GM12878 (cell line): Measurements from ENCODE around the gene ATP2A3. TPM values are rescaled to one million over a fixed set of nuclear protein-coding genes. Genes with fewer than 3 reads are reported as not detected.

Experiments used
- ATAC-seq: fragments of 200-7000 bp; cut with Tn5 transposase; 3 replicates; pipeline ENCODE4 v1.9.1; 2020; ENCODE audit warnings: mild to moderate bottlenecking, moderate library complexity
- BruUV-seq: library from RNA; stranded (reverse); fragments of 400-500 nt; replicated peaks from 2 replicates; lab custom pipeline; 2021; lab: Mats Ljungman, UMichigan
- CTCF ChIA-PET: fragments of 300-600 bp; sonication (Branson Sonifier 250); formaldehyde crosslinking; extraction: SDS; loops from one replicate; lab custom pipeline; 2021; ENCODE audit warnings: inconsistent platforms; lab: Yijun Ruan, JAX
- POLR2A ChIA-PET: fragments of 350-600 bp; formaldehyde crosslinking; extraction: SDS; loops from one replicate; lab custom pipeline; 2021; ENCODE audit warnings: inconsistent platforms; lab: Charles Lee
- RAD21 ChIA-PET: fragments of 300-600 bp; sonication (Branson Sonifier 250); formaldehyde crosslinking; loops from one replicate; lab custom pipeline; 2023; ENCODE audit warnings: antibody characterized with exemption; ENCODE audit not compliant: unreplicated experiment; lab: Charles Lee
- SMC1A ChIA-PET: fragments of 300-600 bp; sonication (Branson Sonifier 250); formaldehyde crosslinking; loops from one replicate; lab custom pipeline; 2023; ENCODE audit not compliant: unreplicated experiment, uncharacterized antibody; lab: Charles Lee
- DNase-seq: peaks from one replicate; pipeline ENCODE4 v3.0.0-alpha.2; 2011; ENCODE audit warnings: low read depth, low spot score
- FAIRE-seq: peaks from 3 replicates; lab custom pipeline; 2011; peaks lifted over from hg19 to GRCh38; lab: Jason Lieb, UNC
- H2AFZ ChIP-seq: 2 replicates; pipeline ENCODE4 v1.6.0; 2011; ENCODE audit warnings: low read depth, low read length, control low read depth; ENCODE audit not compliant: control insufficient read depth
- H3K27ac ChIP-seq: 2 replicates; pipeline ENCODE4 v1.5.1; 2011; ENCODE audit warnings: control low read depth; ENCODE audit not compliant: control insufficient read depth, insufficient read depth
- H3K27me3 ChIP-seq, 2 experiments: replicated peaks in 1 of 2; 2 replicates each; pipeline versions ENCODE4 v1.6.0 to v1.6.1; 2011; ENCODE audit warnings: low read length in 1 of 2; ENCODE audit not compliant: control insufficient read depth in 2 of 2, insufficient read depth in 2 of 2
- H3K36me3 ChIP-seq, 2 experiments: 2 replicates each; pipeline ENCODE4 v1.5.1; 2011; ENCODE audit warnings: low read length in 1 of 2; ENCODE audit not compliant: control insufficient read depth in 2 of 2, insufficient read depth in 2 of 2
- H3K4me1 ChIP-seq: 2 replicates; pipeline ENCODE4 v1.6.1; 2011; ENCODE audit warnings: mild to moderate bottlenecking, low read length, moderate library complexity, mixed read lengths; ENCODE audit not compliant: control insufficient read depth, insufficient read depth
- H3K4me2 ChIP-seq: 2 replicates; pipeline ENCODE4 v1.6.0; 2011; ENCODE audit warnings: control low read depth; ENCODE audit not compliant: control insufficient read depth, insufficient read depth
- H3K4me3 ChIP-seq: fragments of 200-600 bp; sonication (generic); 2 replicates; pipeline ENCODE4 v1.5.1; 2016
- H3K79me2 ChIP-seq: 2 replicates; pipeline ENCODE4 v1.6.0; 2011; ENCODE audit warnings: low read length; ENCODE audit not compliant: control insufficient read depth, insufficient read depth
- H3K9ac ChIP-seq: 2 replicates; pipeline ENCODE4 v1.8.0; 2011; ENCODE audit warnings: low read length, control low read depth, mixed read lengths; ENCODE audit not compliant: control insufficient read depth, insufficient read depth
- H3K9me3 ChIP-seq: replicated peaks from 3 replicates; pipeline ENCODE4 v1.5.1; 2011; ENCODE audit warnings: mild to moderate bottlenecking, low read length; ENCODE audit not compliant: control insufficient read depth, insufficient read depth
- H4K20me1 ChIP-seq: 2 replicates; pipeline ENCODE4 v1.6.0; 2011; ENCODE audit not compliant: control insufficient read depth, insufficient read depth
- CBFB ChIP-seq: IDR thresholded peaks from 2 replicates; pipeline ENCODE4 v1.6.1; 2016; ENCODE audit warnings: antibody characterized with exemption, low read depth
- CHD2 ChIP-seq: IDR thresholded peaks from 2 replicates; pipeline ENCODE4 v1.6.1; 2011; ENCODE audit warnings: low read depth, low read length, improper control_type of control experiment, borderline replicate concordance
- HCFC1 ChIP-seq: fragments of 150-350 bp; IDR thresholded peaks from 2 replicates; pipeline ENCODE4 v1.6.1; 2014; ENCODE audit warnings: low read length
- MEF2A ChIP-seq: IDR thresholded peaks from 2 replicates; pipeline ENCODE4 v1.6.1; 2011; ENCODE audit warnings: low read depth, mild to moderate bottlenecking, low read length, moderate library complexity; ENCODE audit not compliant: insufficient read depth
- PML ChIP-seq: IDR thresholded peaks from 2 replicates; pipeline ENCODE4 v1.6.1; 2012; ENCODE audit warnings: low read length, inconsistent platforms
- POU2F2 ChIP-seq: IDR thresholded peaks from 3 replicates; pipeline ENCODE4 v1.6.1; 2011; ENCODE audit warnings: low read depth, mild to moderate bottlenecking, low read length, borderline replicate concordance
- SMC3 ChIP-seq: IDR thresholded peaks from 2 replicates; pipeline ENCODE4 v1.6.1; 2011; ENCODE audit warnings: low read length, improper control_type of control experiment, borderline replicate concordance
- STAT3 ChIP-seq: IDR thresholded peaks from 2 replicates; pipeline ENCODE4 v1.6.1; 2011; ENCODE audit warnings: low read depth, low read length, improper control_type of control experiment
- TCF12 ChIP-seq: IDR thresholded peaks from 2 replicates; pipeline ENCODE4 v1.6.1; 2011; ENCODE audit warnings: low read depth, mild to moderate bottlenecking, low read length
- YY1 ChIP-seq: IDR thresholded peaks from 2 replicates; pipeline ENCODE4 v1.6.1; 2011; ENCODE audit warnings: low read depth, mild to moderate bottlenecking, low read length
- WGBS: methylation state at CpG from one replicate; pipeline ENCODE4 v1.1.6; 2016; ENCODE audit warnings: low lambda C conversion rate; ENCODE audit not compliant: insufficient replicate concordance, insufficient coverage; ENCODE audit errors: missing lambda C conversion rate; 5-methylcytosine and 5-hydroxymethylcytosine counted together
- in situ Hi-C: fragments of 300-500 bp; cut with MboI; formaldehyde crosslinking; loops from 9 replicates; pipeline ENCODE4 v1.14.3; 2018; ENCODE audit warnings: mixed read lengths
- intact Hi-C: fragments of 100-400 bp; cut with micrococcal nuclease; formaldehyde crosslinking; loops from one replicate; pipeline ENCODE4 v1.14.2; 2022; ENCODE audit not compliant: unreplicated experiment
- polyA plus RNA-seq, 11 experiments: library from polyadenylated mRNA; depleted of rRNA in 4 of 11; unstranded in 6 of 11; stranded (reverse) in 5 of 11; fragments of >200 nt; fragmentation: Nextera tagmentation in 4 of 11; fragmentation: Illumina TruSeq in 1 of 11; extraction: Ambion mirVana in 4 of 11; extraction: Trizol in 1 of 11; gene quantifications; 1 replicate in 1 of 11; 2 replicates in 10 of 11; pipeline versions ENCODE4 v1.2.1 to v1.2.3, GENCODE V29; 2011 to 2016; ENCODE audit warnings: inconsistent platforms in 2 of 11, missing spikeins in 2 of 11, low read depth in 1 of 11
- total RNA-seq, 4 experiments: library from RNA; depleted of rRNA in 3 of 4; stranded (reverse); fragments of >200 nt in 3 of 4; fragmentation: Illumina TruSeq in 1 of 4; extraction: Trizol in 1 of 4; gene quantifications; 2 replicates each; pipeline versions ENCODE4 v1.2.1 to v1.2.3, GENCODE V29; 2013 to 2021

Gene ATP2A3
- total and polyA plus RNA-seq, 10 of the 15 experiments (the other 5 are each of a cell fraction or from before 2014, with no cell fraction given), result 1.0 to 99.2 (median 37.9) TPM

- H3K4me1 ChIP-seq, result no peaks in the 10 kb centered on the region
- FAIRE-seq, result no peak
- H3K27me3 ChIP-seq, result no peaks in the 10 kb centered on the region
- CTCF ChIA-PET, result interaction anchor here (1.0 to 10.5 kb wide), 5 partner anchors 8 to 88 kb away, joined by 3 to 99 read pairs (median 3); partner anchors contain the start of gene ATP2A3
- no peak overlapping the region for H3K27ac ChIP-seq
- no peak for TF ChIP-seq TCF12
- TF ChIP-seq YY1, result no peak
- no peak for TF ChIP-seq MEF2A
- no peak for TF ChIP-seq PML
- TF ChIP-seq CHD2, result no peak
- TF ChIP-seq CBFB, result no peak
- TF ChIP-seq, all 136 proteins: peak for 0
- 67% methylated on average over 13 of the region's 13 CpGs for WGBS
- in situ Hi-C loops, result no loop called here
- ChIA-PET POLR2A (no interaction called here), SMC1A (interaction anchor here (0.9 to 2.4 kb wide), 3 partner anchors 36 to 87 kb away, joined by 4 to 12 read pairs (median 5); no protein-coding TSS in a partner anchor), RAD21 (interaction anchor here (0.5 to 1.9 kb wide), 2 partner anchors 9 to 87 kb away, joined by 6 to 8 read pairs; no protein-coding TSS in a partner anchor)
- intact Hi-C loops, result loop anchor here (5.0 to 10.0 kb wide), 2 partner anchors 39 to 266 kb away; partner anchors contain the start of gene ATP2A3
- no TSS peak for BruUV-seq
- Histone ChIP-seq H2AFZ (no peak overlapping the region), H3K79me2 (no peaks in the 10 kb centered on the region), H3K4me2 (no peak overlapping the region), H3K4me3 (no peak overlapping the region), H3K36me3 (peaks cover 4% of the 10 kb centered on the region in 2 experiments; a peak in 3 of 4 replicates), H3K9me3 (no peaks in the 10 kb centered on the region), H3K9ac (no peak overlapping the region), H4K20me1 (no peaks in the 10 kb centered on the region)
- DNase-seq (no peak), ATAC-seq (no peak)
These were observed 36.9 kb upstream of the ATP2A3 start for GRCh38 chr17:4001048-4001590.

DNA sequence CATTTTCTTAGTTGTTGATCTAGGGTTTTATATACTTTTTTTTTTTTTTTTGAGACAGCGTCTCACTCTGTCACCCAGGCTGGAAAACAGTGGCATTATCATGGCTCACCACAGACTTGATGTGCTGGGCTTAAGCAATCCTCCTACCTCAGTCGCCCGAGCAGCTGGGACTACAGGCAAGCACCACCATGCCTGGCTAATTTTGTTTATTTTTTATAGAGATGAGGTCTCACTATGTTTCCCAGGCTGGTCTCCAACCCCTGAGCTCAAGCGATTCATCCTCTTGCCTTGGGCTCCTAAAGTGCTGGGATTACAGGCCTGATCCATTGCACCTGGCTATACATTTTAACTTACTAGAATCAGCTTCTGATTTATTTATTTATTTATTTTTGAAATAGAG is 34.2 kb upstream of the ATP2A3 start:
- ATAC-seq, result no peak
- ChIA-PET SMC1A (interaction anchor here (0.8 to 1.5 kb wide), 4 partner anchors 12 to 84 kb away, joined by 3 to 7 read pairs (median 3); partner anchors contain the start of gene P2RX1), POLR2A (interaction anchor here (1.9 kb wide), 1 partner anchor 33 kb away, joined by 4 read pairs; no protein-coding TSS in a partner anchor), CTCF (interaction anchor here (0.7 to 1.5 kb wide), 4 partner anchors 33 to 201 kb away, joined by 3 to 7 read pairs (median 5); no protein-coding TSS in a partner anchor), RAD21 (no interaction called here)
- no TSS peak for BruUV-seq
- Histone ChIP-seq H3K9me3 (peaks cover 4% of the 10 kb centered on the region), H2AFZ (no peak overlapping the region), H3K27ac (no peak overlapping the region), H3K9ac (no peak overlapping the region), H4K20me1 (no peaks in the 10 kb centered on the region), H3K4me1 (peaks cover 14% of the 10 kb centered on the region), H3K36me3 (no peaks in the 10 kb centered on the region), H3K79me2 (no peaks in the 10 kb centered on the region), H3K4me3 (no peak overlapping the region), H3K4me2 (no peak overlapping the region), H3K27me3 (no peaks in the 10 kb centered on the region)
- no peak for FAIRE-seq
- intact Hi-C loops, result no loop called here
- no peak for DNase-seq
- in situ Hi-C loops, result no loop called here
- TF ChIP-seq HCFC1 (no peak), POU2F2 (no peak), STAT3 (no peak), SMC3 (no peak)
- WGBS, result 76% methylated on average over 4 of the region's 4 CpGs
